DMS153 treated with DMSO at 0.1 percent for 48 hours (cell line): ENCODE results near the gene SKOR1.

Experiments
- DNase-seq: peaks from one replicate; lab custom pipeline; 2025; ENCODE audit not compliant: unreplicated experiment; lab: John Stamatoyannopoulos, UW

Gene SKOR1

GRCh38 chr15:67796196-67797127 lies 28.8 kb upstream of the SKOR1 start:
- no peak for DNase-seq

DNA sequence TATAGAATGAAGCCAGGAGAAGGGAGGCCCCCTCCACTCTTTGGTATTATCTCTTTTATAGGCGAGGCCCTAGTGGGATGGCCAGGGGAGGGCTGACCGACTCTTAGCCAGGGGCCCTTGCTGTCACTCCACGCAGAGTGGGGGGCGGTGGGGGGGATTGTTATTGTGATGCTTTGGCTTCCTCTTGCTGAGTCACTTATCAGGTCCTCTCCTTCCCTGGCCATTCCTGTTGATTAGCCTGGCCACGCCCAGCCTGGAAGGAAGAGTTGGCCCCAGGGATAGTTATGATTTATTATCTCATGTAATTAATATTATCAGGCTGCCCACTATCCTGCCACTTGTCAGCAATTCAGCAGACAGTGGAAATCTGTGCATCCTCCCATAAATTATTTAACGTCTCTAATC lies 25.5 kb upstream of the SKOR1 start:
- DNase-seq, result no peak

GRCh38 chr15:67801142-67801541 lies 24.2 kb upstream of the SKOR1 start:
- no peak for DNase-seq

DNA sequence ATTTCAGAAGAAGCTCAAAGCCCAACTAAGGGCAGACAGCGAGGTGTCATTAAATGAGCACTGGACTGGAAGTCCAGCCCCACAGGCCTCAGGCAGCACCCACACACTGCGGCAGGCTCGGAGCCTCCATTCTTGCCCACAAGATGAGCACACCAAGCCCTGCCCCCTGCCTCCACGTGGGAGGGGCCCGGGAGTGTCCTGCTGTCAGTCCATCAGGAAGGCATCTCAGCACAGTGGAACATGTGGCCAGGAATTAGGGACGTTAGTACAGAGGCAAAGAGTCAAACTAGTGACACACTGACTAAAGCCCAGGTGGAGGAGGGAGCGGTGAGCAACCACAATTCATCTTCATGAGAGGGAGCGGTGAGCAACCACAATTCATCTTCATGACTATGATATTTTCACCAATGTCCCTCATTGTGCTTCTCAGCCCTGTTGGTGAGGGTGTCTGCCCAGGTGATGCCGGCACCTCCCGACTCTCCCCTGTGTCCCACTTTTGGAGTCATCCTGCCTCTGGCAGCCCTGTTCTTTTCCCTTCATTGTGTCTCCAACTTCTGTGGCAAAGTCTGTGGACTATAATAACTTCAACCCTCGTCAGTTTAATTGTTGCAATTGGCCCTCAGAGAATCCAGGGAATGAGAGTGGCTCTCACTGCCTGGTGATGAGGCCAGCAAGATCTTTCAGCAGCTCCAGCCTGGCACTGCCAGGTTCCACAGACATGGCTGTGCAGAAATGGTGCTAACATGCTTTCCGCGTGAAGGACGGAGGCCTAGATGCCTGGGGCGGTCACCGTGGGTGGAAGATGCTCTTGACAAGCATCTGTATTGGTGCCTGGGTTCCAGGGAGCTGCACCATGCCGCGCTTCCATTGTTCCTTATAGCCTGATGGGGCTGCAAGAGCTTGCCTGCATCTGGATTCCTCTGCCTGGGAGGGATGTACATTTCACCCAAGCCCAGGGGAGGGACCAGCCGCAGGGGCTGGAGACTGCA lies 23.1 kb upstream of the SKOR1 start:
- no peak for DNase-seq

- DNase-seq, result no peak
Measured at GRCh38 chr15:67803299-67803698, 22.0 kb upstream of the SKOR1 start.

GRCh38 chr15:67803996-67804843 lies 21.1 kb upstream of the SKOR1 start:
- DNase-seq, result no peak

DNA sequence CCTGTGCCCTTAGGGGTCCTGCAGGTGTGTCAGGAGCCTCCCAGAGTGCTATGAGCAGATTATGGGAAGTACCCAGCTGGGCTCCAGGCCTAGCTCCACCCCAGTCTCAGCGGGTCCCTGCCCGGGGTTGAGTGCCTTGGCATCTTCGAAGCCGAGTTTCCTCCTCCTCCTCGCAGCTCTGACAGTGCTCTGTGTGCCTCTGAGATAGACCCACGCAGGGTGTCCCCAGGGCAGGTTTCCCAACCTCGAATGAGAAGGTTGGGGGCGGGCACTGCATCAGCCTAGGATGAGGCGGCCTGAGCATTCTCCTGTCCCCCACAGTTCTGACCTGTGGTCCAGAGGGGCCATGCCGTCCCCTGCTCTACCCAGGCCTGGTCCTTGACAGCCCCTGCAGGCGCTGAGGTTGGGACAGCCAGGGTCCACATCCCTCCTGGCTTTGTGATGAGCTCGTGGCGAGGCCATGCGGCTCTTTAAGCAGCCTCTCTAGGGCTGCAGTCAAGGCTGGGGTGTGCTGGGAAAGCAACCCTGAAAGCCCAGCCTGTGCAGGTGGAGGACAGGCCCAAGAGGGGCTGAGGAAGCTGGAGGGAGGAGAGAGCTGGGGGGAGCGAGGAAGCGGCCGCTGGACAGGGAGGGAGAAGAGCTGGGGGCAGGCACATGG lies 20.2 kb upstream of the SKOR1 start:
- DNase-seq, result no peak

DNA sequence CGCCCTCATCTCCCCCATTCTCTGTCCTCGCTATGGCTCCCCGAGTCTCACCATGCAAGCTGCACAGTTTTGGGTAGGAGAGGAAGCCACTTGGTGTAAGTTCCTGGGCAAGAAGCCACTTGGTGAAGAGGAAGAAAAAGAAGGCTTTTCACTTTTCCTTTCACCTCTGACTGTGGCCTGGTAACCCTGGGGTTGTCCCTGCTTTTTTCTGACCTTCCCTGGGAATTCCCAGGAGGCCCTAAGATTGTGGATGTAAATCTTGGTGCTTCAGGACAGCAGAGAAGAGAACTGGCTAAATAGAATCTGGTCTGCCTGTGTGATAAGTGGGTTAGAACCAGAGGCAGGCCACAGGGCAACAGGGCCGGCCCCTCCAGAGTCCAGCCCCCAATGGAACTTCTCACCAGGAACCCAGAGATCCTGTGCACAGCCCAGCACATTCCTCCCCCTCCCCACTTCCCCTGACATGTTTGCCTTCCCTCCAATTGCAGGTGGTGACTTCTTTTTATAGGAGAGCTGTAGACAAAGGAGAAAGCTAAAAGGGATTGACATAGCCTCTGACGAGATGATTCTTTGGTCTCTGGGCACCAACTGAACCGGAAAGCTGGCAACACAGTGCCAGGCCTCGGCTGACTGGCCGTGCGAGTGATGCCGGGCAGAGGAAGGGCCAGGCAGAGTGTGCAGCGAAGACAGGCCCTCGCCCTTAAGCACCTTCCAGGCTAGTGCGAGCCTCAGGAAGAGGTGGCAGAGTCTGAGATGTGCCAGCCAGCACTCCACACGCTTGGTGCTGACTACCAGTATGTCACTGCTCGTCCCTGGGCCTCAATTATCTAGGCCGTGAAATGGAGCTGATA lies 19.4 kb upstream of the SKOR1 start:
- DNase-seq, result peak; percentile 12

DNA sequence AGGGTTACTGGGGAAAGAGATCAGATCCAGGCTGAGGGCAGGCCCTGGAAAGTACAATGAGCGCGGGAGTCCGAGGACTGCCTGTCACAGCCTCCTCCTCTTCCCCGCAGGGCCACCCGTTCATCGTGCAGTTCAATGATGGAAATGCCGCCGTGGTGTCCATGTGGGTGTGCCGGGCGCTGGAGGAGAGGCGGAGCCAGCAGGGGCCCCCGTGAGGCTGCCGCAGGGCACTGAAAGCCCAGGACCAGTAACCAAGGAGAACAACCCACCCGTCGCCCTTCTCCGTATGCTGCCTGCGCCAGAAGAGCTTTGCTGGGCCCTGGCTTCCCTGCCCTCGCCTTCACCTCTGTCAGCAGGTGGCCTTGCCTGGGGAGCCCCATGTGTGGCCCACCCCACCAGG lies 18.8 kb upstream of the SKOR1 start:
- no peak for DNase-seq

- no peak for DNase-seq
Measured at GRCh38 chr15:67807141-67807540, 18.2 kb upstream of the SKOR1 start.

DNA sequence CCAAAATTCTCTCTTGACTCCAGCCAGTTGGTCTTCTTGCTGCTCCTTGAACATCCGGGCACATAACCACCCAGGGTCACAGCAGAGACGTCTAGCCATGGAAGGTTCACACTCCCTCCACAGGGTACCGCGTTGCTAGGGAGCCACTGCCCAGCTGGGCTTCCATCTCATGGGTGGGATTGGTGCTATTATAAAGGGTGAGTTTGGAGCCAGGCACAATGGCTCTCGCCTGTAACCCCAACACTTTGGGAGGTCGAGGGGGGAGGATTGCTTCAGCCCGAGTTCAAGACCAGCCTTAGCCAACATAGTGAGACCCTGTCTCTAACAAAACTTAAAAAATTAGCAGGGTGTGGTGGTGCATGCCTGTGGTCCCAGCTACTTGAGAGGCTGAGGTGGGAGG lies 17.5 kb upstream of the SKOR1 start:
- no peak for DNase-seq

DNA sequence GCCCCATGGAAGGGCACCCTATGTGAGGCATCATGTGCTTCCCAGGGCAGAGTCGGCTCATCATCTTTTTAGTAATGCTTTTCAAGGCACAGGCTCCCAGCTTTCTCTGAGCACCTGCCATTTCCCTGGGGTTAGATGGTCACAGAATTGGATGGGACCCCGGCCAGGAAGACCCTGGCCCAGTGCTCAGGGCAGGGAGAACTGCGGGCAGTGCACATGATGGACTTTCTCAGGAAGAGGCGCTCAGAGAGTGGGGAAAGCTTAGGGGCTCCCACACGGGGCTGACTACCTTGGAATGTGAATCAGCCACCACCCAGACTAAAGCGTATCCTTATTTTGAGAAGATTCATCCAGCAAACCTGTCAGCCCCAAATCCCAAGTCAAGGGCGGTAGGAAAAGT lies 16.5 kb upstream of the SKOR1 start:
- no peak for DNase-seq

DNA sequence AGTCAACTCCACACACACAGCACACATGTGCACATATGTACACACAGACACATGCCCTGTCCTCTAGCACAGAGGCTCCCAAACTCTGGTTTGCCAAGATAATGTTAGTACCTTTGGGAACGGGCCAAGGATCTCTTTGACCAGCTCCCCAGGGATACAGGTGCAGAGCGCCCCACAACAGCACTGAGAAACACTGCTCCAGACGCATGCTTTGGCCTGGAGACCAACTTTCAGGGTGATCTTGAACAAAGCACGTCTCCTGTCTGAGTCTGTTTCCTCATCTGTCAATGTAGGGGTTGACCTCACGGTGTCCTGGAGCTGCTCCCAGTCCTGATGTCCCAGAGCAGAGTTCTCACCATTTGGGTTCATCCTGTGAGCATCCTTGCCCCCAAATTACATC lies 15.9 kb upstream of the SKOR1 start:
- DNase-seq, result no peak

DNA sequence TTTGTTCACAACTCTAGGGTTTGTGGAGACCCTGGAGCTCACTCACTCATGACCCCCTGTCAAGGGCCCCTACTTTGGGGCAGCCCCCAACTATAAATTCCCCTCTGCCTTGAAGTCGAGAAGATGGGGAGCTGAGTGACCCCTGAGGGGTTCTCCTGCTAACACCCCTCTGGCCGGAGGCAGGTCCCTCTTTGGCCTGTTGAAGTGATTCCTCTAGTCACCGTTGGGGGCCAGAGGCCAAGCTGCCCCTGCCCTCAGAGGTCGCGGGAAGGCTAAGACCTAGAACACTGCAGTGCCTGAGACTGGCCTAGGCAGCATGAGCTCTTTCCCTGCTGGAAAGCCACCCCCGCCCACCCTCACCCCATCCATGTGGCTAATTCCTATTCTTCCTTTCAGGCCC lies 15.4 kb upstream of the SKOR1 start:
- no peak for DNase-seq

- no peak for DNase-seq
Measured at GRCh38 chr15:67812241-67812644, 13.1 kb upstream of the SKOR1 start.

DNA sequence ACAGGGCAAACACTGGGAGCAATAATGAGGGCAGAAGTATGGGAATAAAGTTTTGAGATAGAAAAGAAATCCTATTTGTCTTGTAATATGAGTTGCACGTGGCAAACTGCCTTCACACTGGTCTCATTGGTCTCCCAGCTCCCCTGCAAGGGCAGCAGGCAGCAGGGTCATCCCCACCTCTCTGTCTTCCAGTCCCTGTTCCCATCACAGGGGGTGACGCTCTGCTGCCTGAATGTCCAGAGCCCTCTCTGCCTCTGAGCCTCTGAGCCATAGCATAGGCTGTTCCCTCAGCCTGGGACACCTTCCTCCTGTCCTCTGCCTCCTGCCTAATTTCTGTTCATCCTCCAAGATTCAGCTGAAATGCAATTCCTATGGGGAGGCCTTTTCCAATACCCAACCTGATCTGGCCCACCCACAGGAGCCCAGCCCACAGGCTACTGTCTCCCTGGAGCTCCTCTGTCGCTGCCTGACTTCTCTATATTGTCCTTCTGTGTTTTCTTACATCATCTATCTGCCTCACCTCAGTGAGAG lies 12.1 kb upstream of the SKOR1 start:
- no peak for DNase-seq

DNA sequence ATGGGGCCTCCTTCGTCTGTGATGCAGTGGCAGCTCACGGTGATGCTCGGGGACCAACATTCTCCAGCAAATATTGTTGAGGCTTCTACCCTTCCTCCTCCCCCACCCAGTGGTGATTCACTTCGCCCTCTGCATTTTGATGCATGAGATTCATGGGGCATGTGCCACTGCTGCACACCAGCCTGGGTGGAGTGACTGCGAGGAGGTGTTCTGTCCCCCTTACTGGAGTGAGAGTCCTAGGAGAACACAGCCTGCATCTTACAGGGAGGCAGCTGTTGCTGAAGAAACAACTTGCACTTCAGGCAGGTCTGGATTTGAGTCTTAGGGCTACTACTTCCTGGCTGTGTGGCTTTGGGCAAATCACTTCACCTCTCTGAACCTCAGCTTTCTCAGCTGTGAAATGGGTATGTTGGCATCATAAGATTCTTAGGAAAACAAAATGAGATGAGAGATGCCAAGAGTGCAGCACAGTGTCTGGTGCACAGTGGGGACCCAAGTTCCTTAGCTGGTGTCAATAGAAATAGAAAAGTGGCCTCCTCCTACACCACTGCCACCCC lies 10.2 kb upstream of the SKOR1 start:
- DNase-seq, result no peak

DNA sequence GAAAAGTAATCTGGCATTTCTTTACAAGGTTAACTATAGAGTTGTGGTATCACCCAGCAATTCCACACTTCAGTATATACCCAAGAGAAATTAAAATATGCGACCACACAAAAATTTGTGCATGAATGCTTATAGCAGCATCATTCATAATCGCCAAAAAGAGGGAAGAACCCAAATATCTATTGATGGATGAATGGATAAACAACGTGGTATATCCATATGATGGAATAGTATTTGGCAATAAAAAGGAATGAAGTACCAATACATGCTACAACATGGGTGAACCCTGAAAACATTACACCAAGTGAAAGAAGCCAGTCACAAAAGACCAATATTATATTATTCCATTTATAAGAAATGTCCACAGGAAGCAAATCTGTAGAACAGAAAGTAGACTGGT lies 8.6 kb upstream of the SKOR1 start:
- no peak for DNase-seq

- no peak for DNase-seq
Measured at GRCh38 chr15:67818464-67818863, 6.8 kb upstream of the SKOR1 start.
